HepG2 (cell line): ENCODE data around the gene SRRM2. TPM values are rescaled to one million over a fixed set of nuclear protein-coding genes. Genes with fewer than 3 reads are reported as not detected.

Experiments
- ARID2 ChIP-seq: sonication (generic); formaldehyde crosslinking; IDR thresholded peaks from 2 replicates; pipeline ENCODE4 v1.8.1; 2022; ENCODE audit warnings: mild to moderate bottlenecking, missing genetic modification reagents, borderline replicate concordance
- ATRX ChIP-seq: sonication (generic); formaldehyde crosslinking; IDR thresholded peaks from 2 replicates; pipeline ENCODE4 v1.4.0; 2020; ENCODE audit warnings: missing genetic modification reagents, borderline replicate concordance
- CBX2 ChIP-seq, 2 experiments: fragments of 200-600 bp in 1 of 2; sonication (generic); formaldehyde crosslinking in 1 of 2; IDR thresholded peaks; 2 replicates each; pipeline versions ENCODE4 v1.7.0 to v1.8.1; 2018 to 2022; ENCODE audit warnings: low read depth in 2 of 2, low read length in 1 of 2, mild to moderate bottlenecking in 1 of 2, missing genetic modification reagents in 1 of 2
- GLI4 ChIP-seq: sonication (generic); formaldehyde crosslinking; IDR thresholded peaks from 2 replicates; pipeline ENCODE4 v1.5.1; 2020; ENCODE audit warnings: missing genetic modification reagents, mild to moderate bottlenecking, moderate library complexity, borderline replicate concordance
- NCOR1 ChIP-seq: fragments of 200-600 bp; sonication (generic); IDR thresholded peaks from 2 replicates; pipeline ENCODE4 v1.7.0; 2017; ENCODE audit warnings: antibody characterized with exemption, low read length, borderline replicate concordance
- SAFB2 ChIP-seq: sonication (generic); formaldehyde crosslinking; IDR thresholded peaks from 2 replicates; pipeline ENCODE4 v1.5.1; 2020; ENCODE audit warnings: missing genetic modification reagents, low read depth, mild to moderate bottlenecking, borderline replicate concordance
- SP140L ChIP-seq: sonication (generic); formaldehyde crosslinking; IDR thresholded peaks from 2 replicates; pipeline ENCODE4 v1.4.0; 2020; ENCODE audit warnings: missing genetic modification reagents, borderline replicate concordance
- ZKSCAN5 ChIP-seq: sonication (generic); formaldehyde crosslinking; IDR thresholded peaks from 2 replicates; pipeline ENCODE4 v1.5.1; 2020; ENCODE audit warnings: mild to moderate bottlenecking, missing genetic modification reagents
- ZNF570 ChIP-seq: sonication (generic); formaldehyde crosslinking; IDR thresholded peaks from 2 replicates; pipeline ENCODE4 v1.4.0; 2020; ENCODE audit warnings: mild to moderate bottlenecking, missing genetic modification reagents, borderline replicate concordance
- ZNF768 ChIP-seq: sonication (generic); formaldehyde crosslinking; IDR thresholded peaks from 2 replicates; pipeline ENCODE4 v1.4.0; 2020; ENCODE audit warnings: missing genetic modification reagents
- polyA plus RNA-seq, 8 experiments: library from polyadenylated mRNA; depleted of rRNA in 3 of 8; stranded (reverse) in 7 of 8; unstranded in 1 of 8; fragments of >200 nt; fragmentation: Illumina TruSeq in 4 of 8; extraction: Trizol in 4 of 8; gene quantifications; 2 replicates each; pipeline versions ENCODE4 v1.2.1 to v1.2.3, GENCODE V29; 2011 to 2016; ENCODE audit warnings: low read depth in 4 of 8, missing spikeins in 1 of 8, mixed read lengths in 1 of 8; ENCODE audit not compliant: insufficient read depth in 1 of 8
- total RNA-seq, 5 experiments: library from RNA; depleted of rRNA; stranded (reverse); fragments of >200 nt; fragmentation: Illumina TruSeq; extraction: Trizol; gene quantifications; 2 replicates each; pipeline ENCODE4 v1.2.3, GENCODE V29; 2016; ENCODE audit warnings: low read depth in 1 of 5
- TF ChIP-seq, protein P1 (sequence below): fragments of 450-650 bp; IDR thresholded peaks from 2 replicates; pipeline ENCODE4 v1.6.1; 2017; ENCODE audit warnings: mild to moderate bottlenecking
- TF ChIP-seq, protein P2 (sequence below): sonication (generic); formaldehyde crosslinking; IDR thresholded peaks from 2 replicates; pipeline ENCODE4 v1.5.1; 2020; ENCODE audit warnings: missing genetic modification reagents, mild to moderate bottlenecking, borderline replicate concordance
- TF ChIP-seq, protein P3 (sequence below): sonication (generic); formaldehyde crosslinking; IDR thresholded peaks from 2 replicates; pipeline ENCODE4 v1.5.0; 2020; ENCODE audit warnings: mild to moderate bottlenecking, missing genetic modification reagents
- TF ChIP-seq, protein P4 (sequence below): sonication (generic); formaldehyde crosslinking; IDR thresholded peaks from 2 replicates; pipeline ENCODE4 v1.8.1; 2023; ENCODE audit warnings: mild to moderate bottlenecking, inconsistent platforms, moderate library complexity, missing genetic modification reagents, borderline replicate concordance
- TF ChIP-seq, protein P5 (sequence below): sonication (generic); formaldehyde crosslinking; IDR thresholded peaks from 2 replicates; pipeline ENCODE4 v1.4.0; 2020; ENCODE audit warnings: missing genetic modification reagents, borderline replicate concordance

Gene SRRM2
- total and polyA plus RNA-seq, 2 of the 13 experiments (the other 11 are each of a cell fraction or from before 2014, with no cell fraction given), result 50.4 to 112 TPM

DNA sequence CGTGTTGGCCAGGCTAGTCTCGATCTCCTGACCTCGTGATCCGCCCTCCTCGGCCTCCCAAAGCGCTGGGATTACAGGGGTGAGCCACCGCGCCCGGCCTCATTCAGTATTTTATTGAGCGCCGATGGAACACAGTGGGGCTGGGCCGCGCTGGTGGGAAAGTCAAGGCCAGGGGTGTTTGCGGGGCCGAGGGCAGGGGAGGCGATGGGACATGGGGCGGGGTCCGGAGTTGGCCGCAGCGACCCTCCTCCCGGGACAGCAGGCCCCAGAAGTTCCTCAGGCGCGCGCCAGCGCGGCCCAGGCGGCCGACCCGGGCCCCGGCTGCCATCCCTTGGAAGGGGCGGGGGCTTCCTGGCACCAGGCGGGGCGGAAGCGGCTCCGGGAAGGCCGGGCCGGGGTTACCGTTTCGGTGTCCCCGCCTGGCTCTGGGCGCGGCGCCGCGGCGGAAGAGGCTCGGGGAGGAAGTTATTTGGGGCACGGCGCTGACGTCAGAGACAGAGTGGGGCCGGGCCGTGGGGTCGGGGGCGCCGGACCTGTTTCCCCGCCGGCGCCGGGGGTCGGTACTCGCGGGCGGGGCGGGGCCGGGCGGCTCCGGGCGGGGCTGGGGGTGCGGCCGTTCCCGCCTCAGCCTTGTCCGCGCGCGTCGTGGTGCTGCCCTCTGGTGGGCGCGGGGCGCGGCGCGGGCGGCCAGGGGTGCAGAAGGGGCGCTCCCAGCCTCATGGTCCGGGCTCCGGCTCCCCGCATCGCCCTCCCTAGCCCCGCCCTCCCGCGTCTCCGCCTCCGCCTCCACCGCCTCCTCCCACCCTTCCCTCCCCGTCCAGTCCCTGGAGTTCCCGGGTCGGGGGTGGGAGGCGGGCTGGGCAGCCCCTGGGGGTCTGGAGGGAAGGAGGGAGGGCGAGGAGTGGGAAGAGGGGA lies 31.5 kb upstream of the SRRM2 start (continued):
- TF ChIP-seq, protein P1, sequence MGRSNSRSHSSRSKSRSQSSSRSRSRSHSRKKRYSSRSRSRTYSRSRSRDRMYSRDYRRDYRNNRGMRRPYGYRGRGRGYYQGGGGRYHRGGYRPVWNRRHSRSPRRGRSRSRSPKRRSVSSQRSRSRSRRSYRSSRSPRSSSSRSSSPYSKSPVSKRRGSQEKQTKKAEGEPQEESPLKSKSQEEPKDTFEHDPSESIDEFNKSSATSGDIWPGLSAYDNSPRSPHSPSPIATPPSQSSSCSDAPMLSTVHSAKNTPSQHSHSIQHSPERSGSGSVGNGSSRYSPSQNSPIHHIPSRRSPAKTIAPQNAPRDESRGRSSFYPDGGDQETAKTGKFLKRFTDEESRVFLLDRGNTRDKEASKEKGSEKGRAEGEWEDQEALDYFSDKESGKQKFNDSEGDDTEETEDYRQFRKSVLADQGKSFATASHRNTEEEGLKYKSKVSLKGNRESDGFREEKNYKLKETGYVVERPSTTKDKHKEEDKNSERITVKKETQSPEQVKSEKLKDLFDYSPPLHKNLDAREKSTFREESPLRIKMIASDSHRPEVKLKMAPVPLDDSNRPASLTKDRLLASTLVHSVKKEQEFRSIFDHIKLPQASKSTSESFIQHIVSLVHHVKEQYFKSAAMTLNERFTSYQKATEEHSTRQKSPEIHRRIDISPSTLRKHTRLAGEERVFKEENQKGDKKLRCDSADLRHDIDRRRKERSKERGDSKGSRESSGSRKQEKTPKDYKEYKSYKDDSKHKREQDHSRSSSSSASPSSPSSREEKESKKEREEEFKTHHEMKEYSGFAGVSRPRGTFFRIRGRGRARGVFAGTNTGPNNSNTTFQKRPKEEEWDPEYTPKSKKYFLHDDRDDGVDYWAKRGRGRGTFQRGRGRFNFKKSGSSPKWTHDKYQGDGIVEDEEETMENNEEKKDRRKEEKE, result no peak
- TF ChIP-seq SAFB2 (CRISPR knock-in tag) (no peak), ATRX (CRISPR knock-in tag) (no peak), NCOR1 (no peak), ZKSCAN5 (CRISPR knock-in tag) (no peak), ARID2 (CRISPR knock-in tag) (no peak), ZNF570 (CRISPR knock-in tag) (no peak), CBX2 (IDR thresholded peaks at IDR 0.05; ENCODE audit: low read depth, low read length) (no peak), CBX2 (CRISPR knock-in tag; IDR thresholded peaks at IDR 0.05; ENCODE audit: low read depth) (no peak), GLI4 (CRISPR knock-in tag) (no peak), SP140L (CRISPR knock-in tag) (no peak), ZNF768 (CRISPR knock-in tag) (peak; percentile 45; the same call in 1 of the 2 replicates)
- TF ChIP-seq, protein P2, sequence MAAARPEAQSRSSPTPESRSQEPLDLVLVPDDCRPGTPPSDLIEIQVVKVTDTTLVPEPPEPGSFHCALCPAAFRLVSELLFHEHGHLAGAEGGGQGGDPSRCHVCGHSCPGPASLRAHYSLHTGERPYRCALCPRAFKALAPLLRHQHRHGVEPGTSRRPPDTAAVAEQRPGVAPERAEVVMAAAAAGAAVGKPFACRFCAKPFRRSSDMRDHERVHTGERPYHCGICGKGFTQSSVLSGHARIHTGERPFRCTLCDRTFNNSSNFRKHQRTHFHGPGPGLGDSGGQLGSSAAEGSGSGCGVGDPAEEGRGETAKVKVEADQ (CRISPR knock-in tag), result no peak
- TF ChIP-seq, protein P3, sequence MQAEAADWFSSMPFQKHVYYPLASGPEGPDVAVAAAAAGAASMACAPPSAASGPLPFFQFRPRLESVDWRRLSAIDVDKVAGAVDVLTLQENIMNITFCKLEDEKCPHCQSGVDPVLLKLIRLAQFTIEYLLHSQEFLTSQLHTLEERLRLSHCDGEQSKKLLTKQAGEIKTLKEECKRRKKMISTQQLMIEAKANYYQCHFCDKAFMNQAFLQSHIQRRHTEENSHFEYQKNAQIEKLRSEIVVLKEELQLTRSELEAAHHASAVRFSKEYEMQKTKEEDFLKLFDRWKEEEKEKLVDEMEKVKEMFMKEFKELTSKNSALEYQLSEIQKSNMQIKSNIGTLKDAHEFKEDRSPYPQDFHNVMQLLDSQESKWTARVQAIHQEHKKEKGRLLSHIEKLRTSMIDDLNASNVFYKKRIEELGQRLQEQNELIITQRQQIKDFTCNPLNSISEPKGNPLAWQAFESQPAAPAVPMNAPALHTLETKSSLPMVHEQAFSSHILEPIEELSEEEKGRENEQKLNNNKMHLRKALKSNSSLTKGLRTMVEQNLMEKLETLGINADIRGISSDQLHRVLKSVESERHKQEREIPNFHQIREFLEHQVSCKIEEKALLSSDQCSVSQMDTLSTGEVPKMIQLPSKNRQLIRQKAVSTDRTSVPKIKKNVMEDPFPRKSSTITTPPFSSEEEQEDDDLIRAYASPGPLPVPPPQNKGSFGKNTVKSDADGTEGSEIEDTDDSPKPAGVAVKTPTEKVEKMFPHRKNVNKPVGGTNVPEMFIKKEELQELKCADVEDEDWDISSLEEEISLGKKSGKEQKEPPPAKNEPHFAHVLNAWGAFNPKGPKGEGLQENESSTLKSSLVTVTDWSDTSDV (CRISPR knock-in tag), result 0 out of 2 replicates have a peak, but pooled peaks have one; percentile 55
- TF ChIP-seq, protein P4, sequence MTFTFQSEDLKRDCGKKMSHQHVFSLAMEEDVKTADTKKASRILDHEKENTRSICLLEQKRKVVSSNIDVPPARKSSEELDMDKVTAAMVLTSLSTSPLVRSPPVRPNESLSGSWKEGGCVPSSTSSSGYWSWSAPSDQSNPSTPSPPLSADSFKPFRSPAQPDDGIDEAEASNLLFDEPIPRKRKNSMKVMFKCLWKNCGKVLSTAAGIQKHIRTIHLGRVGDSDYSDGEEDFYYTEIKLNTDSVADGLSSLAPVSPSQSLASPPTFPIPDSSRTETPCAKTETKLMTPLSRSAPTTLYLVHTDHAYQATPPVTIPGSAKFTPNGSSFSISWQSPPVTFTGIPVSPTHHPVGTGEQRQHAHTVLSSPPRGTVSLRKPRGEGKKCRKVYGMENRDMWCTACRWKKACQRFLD (CRISPR knock-in tag), result no peak
- TF ChIP-seq, protein P5, sequence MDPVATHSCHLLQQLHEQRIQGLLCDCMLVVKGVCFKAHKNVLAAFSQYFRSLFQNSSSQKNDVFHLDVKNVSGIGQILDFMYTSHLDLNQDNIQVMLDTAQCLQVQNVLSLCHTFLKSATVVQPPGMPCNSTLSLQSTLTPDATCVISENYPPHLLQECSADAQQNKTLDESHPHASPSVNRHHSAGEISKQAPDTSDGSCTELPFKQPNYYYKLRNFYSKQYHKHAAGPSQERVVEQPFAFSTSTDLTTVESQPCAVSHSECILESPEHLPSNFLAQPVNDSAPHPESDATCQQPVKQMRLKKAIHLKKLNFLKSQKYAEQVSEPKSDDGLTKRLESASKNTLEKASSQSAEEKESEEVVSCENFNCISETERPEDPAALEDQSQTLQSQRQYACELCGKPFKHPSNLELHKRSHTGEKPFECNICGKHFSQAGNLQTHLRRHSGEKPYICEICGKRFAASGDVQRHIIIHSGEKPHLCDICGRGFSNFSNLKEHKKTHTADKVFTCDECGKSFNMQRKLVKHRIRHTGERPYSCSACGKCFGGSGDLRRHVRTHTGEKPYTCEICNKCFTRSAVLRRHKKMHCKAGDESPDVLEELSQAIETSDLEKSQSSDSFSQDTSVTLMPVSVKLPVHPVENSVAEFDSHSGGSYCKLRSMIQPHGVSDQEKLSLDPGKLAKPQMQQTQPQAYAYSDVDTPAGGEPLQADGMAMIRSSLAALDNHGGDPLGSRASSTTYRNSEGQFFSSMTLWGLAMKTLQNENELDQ (CRISPR knock-in tag), result no peak
